GM23338 (cell line): ENCODE data around the gene CCL15. TPM values are rescaled to one million over a fixed set of nuclear protein-coding genes. Genes with fewer than 3 reads are reported as not detected.

Experiments used
- ATAC-seq: fragments of 200-7000 bp; cut with Tn5 transposase; 3 replicates; pipeline ENCODE4 v1.9.1; 2020
- DNase-seq: peaks from one replicate; pipeline ENCODE4 v3.0.0-alpha.2; 2015; ENCODE audit warnings: low spot score
- H2AFZ ChIP-seq: fragments of 200-600 bp; sonication (generic); 2 replicates; pipeline ENCODE4 v1.8.0; 2016; ENCODE audit warnings: antibody characterized with exemption, mild to moderate bottlenecking, moderate library complexity
- H3F3A ChIP-seq: fragments of 200-600 bp; sonication (generic); replicated peaks from 2 replicates; pipeline ENCODE4 v1.8.0; 2017; ENCODE audit warnings: antibody characterized with exemption, mixed run types, low read depth
- H3K27ac ChIP-seq: fragments of 200-600 bp; sonication (generic); 2 replicates; pipeline ENCODE4 v1.6.1; 2016; ENCODE audit warnings: low read depth
- H3K27me3 ChIP-seq: fragments of 200-600 bp; sonication (generic); 2 replicates; pipeline ENCODE4 v1.8.0; 2016; ENCODE audit warnings: mild to moderate bottlenecking, mixed run types, moderate library complexity; ENCODE audit not compliant: insufficient read depth
- H3K36me3 ChIP-seq: fragments of 200-600 bp; sonication (generic); 2 replicates; pipeline ENCODE4 v1.8.0; 2016; ENCODE audit warnings: mild to moderate bottlenecking; ENCODE audit not compliant: insufficient read depth
- H3K4me1 ChIP-seq: fragments of 200-600 bp; sonication (generic); 2 replicates; pipeline ENCODE4 v1.8.0; 2016; ENCODE audit warnings: mild to moderate bottlenecking, moderate library complexity; ENCODE audit not compliant: insufficient read depth
- H3K4me2 ChIP-seq: fragments of 200-600 bp; sonication (generic); 2 replicates; pipeline ENCODE4 v1.7.1; 2017; ENCODE audit warnings: mixed run types
- H3K4me3 ChIP-seq: fragments of 200-600 bp; sonication (generic); 2 replicates; pipeline ENCODE4 v1.6.1; 2016; ENCODE audit warnings: mixed run types
- H3K79me2 ChIP-seq: fragments of 200-600 bp; sonication (generic); replicated peaks from 2 replicates; pipeline ENCODE4 v1.8.0; 2017; ENCODE audit warnings: mild to moderate bottlenecking; ENCODE audit not compliant: insufficient read depth
- H3K9me2 ChIP-seq: fragments of 200-600 bp; sonication (generic); 2 replicates; pipeline ENCODE4 v1.8.0; 2017; ENCODE audit not compliant: insufficient read depth
- H4K20me1 ChIP-seq: fragments of 200-600 bp; sonication (generic); replicated peaks from 2 replicates; pipeline ENCODE4 v1.8.0; 2017; ENCODE audit warnings: mild to moderate bottlenecking; ENCODE audit not compliant: insufficient read depth
- H3K27ac Mint-ChIP-seq: 2 replicates; pipeline ENCODE4 v1.8.0; 2020; ENCODE audit warnings: inconsistent platforms, mild to moderate bottlenecking, moderate library complexity, mixed read lengths
- H3K27me3 Mint-ChIP-seq: 3 replicates; pipeline ENCODE4 v1.8.0; 2022; ENCODE audit warnings: low read depth, mild to moderate bottlenecking, moderate library complexity, mixed read lengths, inconsistent platforms; ENCODE audit not compliant: insufficient read depth, poor library complexity
- H3K36me3 Mint-ChIP-seq: 3 replicates; pipeline ENCODE4 v1.8.0; 2021; ENCODE audit warnings: low read depth, mild to moderate bottlenecking, inconsistent platforms, moderate library complexity, mixed read lengths
- H3K4me1 Mint-ChIP-seq: 3 replicates; pipeline ENCODE4 v1.8.0; 2020; ENCODE audit warnings: mild to moderate bottlenecking, inconsistent platforms, mixed read lengths
- H3K4me3 Mint-ChIP-seq: 3 replicates; pipeline ENCODE4 v1.8.0; 2021; ENCODE audit warnings: moderate library complexity, mild to moderate bottlenecking, inconsistent platforms, mixed read lengths
- H3K9me3 Mint-ChIP-seq: 3 replicates; pipeline ENCODE4 v1.8.0; 2020; ENCODE audit warnings: moderate library complexity, mild to moderate bottlenecking, inconsistent platforms, mixed read lengths
- EZH2phosphoT487 ChIP-seq: fragments of 200-600 bp; sonication (generic); IDR thresholded peaks from one replicate; pipeline ENCODE4 v1.8.1; 2018; ENCODE audit warnings: antibody characterized with exemption; ENCODE audit not compliant: unreplicated experiment
- NANOG ChIP-seq: IDR thresholded peaks from 2 replicates; pipeline ENCODE4 v1.6.1; 2016; ENCODE audit warnings: antibody characterized with exemption, borderline replicate concordance
- POLR2AphosphoS5 ChIP-seq: IDR thresholded peaks from 2 replicates; pipeline ENCODE4 v1.6.1; 2016; ENCODE audit warnings: antibody characterized with exemption, low read depth
- ZNF114 ChIP-seq: fragments of 250-450 bp; sonication (Bioruptor Pico); IDR thresholded peaks from 2 replicates; pipeline ENCODE4 v1.5.0; 2020; ENCODE audit warnings: mild to moderate bottlenecking, moderate library complexity
- ZNF331 ChIP-seq: fragments of 250-450 bp; sonication (Bioruptor Pico); IDR thresholded peaks from 2 replicates; pipeline ENCODE4 v1.5.0; 2020; ENCODE audit warnings: low read depth, mild to moderate bottlenecking, moderate library complexity
- polyA plus RNA-seq: library from polyadenylated mRNA; unstranded; fragments of >200 nt; fragmentation: Nextera tagmentation; extraction: Ambion mirVana; gene quantifications from 2 replicates; pipeline ENCODE4 v1.2.1, GENCODE V29; 2016
- total RNA-seq: library from RNA; depleted of rRNA; stranded (reverse); fragments of >200 nt; shearing (Covaris generic); gene quantifications from 2 replicates; pipeline ENCODE4 v1.2.3, GENCODE V29; 2014
- TF ChIP-seq, protein P1 (sequence below): fragments of 250-450 bp; sonication (Bioruptor Pico); IDR thresholded peaks from 2 replicates; pipeline ENCODE4 v1.5.0; 2020; ENCODE audit warnings: mild to moderate bottlenecking, moderate library complexity
- TF ChIP-seq, protein P2 (sequence below), 2 experiments: fragments of 200-600 bp in 1 of 2; sonication (generic) in 1 of 2; conservative IDR thresholded peaks; 2 replicates each; pipeline versions ENCODE4 v1.5.1 to v1.6.1; 2016 to 2017; ENCODE audit warnings: antibody characterized with exemption in 2 of 2, low read depth in 2 of 2, mild to moderate bottlenecking in 2 of 2, moderate library complexity in 1 of 2

The CCL15 gene
- total and polyA plus RNA-seq, 2 experiments from 2014 or later: not detected

DNA sequence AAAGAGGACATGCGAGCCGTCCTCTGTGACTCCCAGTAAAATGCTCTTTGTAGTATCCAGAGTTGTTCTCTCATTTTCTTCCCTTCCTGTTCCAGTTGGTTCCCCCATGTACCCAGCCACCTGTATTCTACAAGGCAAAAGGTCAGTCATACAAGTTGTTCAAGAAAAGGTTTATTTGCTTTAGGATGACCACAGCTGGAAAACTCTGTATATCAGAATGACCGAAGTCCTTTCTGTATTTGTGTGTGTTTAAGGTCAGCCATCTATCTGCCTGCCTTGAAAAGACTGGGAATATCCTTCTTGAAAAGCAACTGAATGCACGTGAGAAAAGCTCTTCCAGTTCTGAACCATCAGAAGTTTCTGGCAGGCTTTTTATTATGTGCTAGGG lies 28.4 kb downstream of the CCL15 start (continued):
- TF ChIP-seq, protein P1, sequence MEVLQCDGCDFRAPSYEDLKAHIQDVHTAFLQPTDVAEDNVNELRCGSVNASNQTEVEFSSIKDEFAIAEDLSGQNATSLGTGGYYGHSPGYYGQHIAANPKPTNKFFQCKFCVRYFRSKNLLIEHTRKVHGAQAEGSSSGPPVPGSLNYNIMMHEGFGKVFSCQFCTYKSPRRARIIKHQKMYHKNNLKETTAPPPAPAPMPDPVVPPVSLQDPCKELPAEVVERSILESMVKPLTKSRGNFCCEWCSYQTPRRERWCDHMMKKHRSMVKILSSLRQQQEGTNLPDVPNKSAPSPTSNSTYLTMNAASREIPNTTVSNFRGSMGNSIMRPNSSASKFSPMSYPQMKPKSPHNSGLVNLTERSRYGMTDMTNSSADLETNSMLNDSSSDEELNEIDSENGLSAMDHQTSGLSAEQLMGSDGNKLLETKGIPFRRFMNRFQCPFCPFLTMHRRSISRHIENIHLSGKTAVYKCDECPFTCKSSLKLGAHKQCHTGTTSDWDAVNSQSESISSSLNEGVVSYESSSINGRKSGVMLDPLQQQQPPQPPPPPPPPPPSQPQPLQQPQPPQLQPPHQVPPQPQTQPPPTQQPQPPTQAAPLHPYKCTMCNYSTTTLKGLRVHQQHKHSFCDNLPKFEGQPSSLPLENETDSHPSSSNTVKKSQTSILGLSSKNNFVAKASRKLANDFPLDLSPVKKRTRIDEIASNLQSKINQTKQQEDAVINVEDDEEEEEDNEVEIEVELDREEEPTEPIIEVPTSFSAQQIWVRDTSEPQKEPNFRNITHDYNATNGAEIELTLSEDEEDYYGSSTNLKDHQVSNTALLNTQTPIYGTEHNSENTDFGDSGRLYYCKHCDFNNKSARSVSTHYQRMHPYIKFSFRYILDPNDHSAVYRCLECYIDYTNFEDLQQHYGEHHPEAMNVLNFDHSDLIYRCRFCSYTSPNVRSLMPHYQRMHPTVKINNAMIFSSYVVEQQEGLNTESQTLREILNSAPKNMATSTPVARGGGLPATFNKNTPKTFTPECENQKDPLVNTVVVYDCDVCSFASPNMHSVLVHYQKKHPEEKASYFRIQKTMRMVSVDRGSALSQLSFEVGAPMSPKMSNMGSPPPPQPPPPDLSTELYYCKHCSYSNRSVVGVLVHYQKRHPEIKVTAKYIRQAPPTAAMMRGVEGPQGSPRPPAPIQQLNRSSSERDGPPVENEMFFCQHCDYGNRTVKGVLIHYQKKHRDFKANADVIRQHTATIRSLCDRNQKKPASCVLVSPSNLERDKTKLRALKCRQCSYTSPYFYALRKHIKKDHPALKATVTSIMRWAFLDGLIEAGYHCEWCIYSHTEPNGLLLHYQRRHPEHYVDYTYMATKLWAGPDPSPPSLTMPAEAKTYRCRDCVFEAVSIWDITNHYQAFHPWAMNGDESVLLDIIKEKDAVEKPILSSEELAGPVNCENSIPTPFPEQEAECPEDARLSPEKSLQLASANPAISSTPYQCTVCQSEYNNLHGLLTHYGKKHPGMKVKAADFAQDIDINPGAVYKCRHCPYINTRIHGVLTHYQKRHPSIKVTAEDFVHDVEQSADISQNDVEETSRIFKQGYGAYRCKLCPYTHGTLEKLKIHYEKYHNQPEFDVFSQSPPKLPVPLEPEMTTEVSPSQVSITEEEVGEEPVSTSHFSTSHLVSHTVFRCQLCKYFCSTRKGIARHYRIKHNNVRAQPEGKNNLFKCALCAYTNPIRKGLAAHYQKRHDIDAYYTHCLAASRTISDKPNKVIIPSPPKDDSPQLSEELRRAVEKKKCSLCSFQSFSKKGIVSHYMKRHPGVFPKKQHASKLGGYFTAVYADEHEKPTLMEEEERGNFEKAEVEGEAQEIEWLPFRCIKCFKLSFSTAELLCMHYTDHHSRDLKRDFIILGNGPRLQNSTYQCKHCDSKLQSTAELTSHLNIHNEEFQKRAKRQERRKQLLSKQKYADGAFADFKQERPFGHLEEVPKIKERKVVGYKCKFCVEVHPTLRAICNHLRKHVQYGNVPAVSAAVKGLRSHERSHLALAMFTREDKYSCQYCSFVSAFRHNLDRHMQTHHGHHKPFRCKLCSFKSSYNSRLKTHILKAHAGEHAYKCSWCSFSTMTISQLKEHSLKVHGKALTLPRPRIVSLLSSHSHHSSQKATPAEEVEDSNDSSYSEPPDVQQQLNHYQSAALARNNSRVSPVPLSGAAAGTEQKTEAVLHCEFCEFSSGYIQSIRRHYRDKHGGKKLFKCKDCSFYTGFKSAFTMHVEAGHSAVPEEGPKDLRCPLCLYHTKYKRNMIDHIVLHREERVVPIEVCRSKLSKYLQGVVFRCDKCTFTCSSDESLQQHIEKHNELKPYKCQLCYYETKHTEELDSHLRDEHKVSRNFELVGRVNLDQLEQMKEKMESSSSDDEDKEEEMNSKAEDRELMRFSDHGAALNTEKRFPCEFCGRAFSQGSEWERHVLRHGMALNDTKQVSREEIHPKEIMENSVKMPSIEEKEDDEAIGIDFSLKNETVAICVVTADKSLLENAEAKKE (CRISPR knock-in tag): no peak

DNA sequence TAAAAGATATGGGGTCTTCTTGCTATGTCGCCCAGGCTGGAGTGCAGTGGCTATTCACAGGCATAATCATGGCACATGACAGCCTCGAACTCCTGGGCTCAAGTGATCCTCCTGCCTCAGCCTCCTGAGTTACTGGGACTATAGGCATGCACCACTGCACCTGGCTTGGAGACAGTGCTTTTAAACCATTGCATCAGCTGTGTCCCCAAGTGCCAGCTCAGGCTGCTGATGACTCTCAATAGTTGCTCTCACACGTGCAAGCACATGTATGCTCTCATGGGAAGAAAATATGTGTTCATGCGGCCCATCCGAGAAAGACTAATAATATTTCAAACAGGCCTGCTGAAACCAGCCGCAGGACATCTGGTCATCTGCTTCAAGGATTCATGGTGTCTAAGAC lies 28.8 kb downstream of the CCL15 start:
- Histone ChIP-seq H3K4me2 (no peak overlapping the region), H3K27me3 (no peaks in the 10 kb centered on the region), H3K36me3 (no peaks in the 10 kb centered on the region), H2AFZ (no peak overlapping the region), H3K27ac (no peak overlapping the region), H3F3A (no peaks in the 10 kb centered on the region), H4K20me1 (no peaks in the 10 kb centered on the region), H3K79me2 (no peaks in the 10 kb centered on the region), H3K4me1 (0 out of 2 replicates have a peak, but pooled peaks cover 4% of the 10 kb centered on the region), H3K4me3 (no peak overlapping the region), H3K9me2 (no peaks in the 10 kb centered on the region)
- no peaks in the 10 kb centered on the region for H3K9me3 Mint-ChIP-seq
- H3K27me3 Mint-ChIP-seq: peaks cover 2% of the 10 kb centered on the region
- no peak overlapping the region for H3K27ac Mint-ChIP-seq
- H3K36me3 Mint-ChIP-seq: no peaks in the 10 kb centered on the region
- no peak overlapping the region for H3K4me3 Mint-ChIP-seq
- peaks cover 3% of the 10 kb centered on the region; the same call in 1 of the 3 replicates for H3K4me1 Mint-ChIP-seq
- DNase-seq (no peak), ATAC-seq (no peak)
- TF ChIP-seq ZNF331 (CRISPR knock-in tag) (no peak), POLR2AphosphoS5 (no peak), NANOG (no peak), EZH2phosphoT487 (no peak), ZNF114 (no peak)
- TF ChIP-seq, protein P1 (CRISPR knock-in tag): no peak
- TF ChIP-seq, protein P2, sequence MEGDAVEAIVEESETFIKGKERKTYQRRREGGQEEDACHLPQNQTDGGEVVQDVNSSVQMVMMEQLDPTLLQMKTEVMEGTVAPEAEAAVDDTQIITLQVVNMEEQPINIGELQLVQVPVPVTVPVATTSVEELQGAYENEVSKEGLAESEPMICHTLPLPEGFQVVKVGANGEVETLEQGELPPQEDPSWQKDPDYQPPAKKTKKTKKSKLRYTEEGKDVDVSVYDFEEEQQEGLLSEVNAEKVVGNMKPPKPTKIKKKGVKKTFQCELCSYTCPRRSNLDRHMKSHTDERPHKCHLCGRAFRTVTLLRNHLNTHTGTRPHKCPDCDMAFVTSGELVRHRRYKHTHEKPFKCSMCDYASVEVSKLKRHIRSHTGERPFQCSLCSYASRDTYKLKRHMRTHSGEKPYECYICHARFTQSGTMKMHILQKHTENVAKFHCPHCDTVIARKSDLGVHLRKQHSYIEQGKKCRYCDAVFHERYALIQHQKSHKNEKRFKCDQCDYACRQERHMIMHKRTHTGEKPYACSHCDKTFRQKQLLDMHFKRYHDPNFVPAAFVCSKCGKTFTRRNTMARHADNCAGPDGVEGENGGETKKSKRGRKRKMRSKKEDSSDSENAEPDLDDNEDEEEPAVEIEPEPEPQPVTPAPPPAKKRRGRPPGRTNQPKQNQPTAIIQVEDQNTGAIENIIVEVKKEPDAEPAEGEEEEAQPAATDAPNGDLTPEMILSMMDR (conservative IDR thresholded peaks at IDR 0.05; ENCODE audit: low read depth in 2 of 2): no peak
